Measurements from ENCODE around the gene ABCB10.
"Not testable (repeated sequence)": the region's sequence is repeated elsewhere in the genome, so short reads cannot be mapped to it uniquely, and the experiment has no call there.

The ABCB10 gene

DNA sequence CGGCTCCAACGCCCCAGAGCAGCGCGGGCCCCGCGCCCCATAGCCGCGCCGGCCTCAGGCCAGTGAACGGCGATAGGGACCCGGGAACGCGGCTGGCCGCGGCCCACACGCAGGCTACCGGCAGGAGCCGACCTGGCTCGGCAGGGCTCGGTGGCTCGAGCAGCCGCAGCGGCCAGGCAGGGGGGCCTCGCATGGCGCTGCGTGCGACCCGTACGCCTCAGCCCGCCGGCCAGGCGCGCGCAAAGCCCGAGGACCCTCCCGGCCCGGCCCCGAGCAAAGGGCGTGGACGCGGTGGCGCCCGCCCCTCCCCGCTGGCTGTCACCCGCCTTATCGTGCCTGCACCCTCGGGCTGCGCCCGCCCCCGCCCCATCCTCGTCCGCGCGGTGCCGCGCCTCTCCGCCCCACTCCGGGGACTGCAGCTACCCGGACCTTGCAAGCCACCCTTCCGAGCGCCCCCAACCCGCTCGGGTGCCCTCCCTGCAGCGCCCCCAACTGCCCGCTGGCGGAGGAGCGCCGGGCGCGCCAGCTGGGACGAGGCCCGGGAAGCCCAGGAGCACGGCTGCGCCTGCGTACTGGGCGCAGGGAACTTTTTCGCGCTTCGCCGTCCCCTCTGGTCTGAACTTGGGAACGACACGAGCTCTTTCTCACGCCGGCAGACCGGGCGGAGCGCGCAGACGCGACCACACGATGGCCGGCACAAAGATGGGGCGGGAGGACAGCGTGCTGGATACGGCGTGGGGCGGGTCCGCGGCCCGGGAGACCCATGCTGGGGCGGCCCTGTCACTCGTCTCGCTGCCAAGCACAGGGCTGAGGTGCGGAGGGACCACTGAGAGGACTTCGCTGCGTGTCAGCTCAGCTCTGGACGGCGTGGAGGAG lies at the start of gene ABCB10:
Gene ABCB10, minus strand, starts transcription at position 248 of the 876 bp plus-strand sequence. Its CDS starts 55 bp downstream, at position 193.
- DNase-seq: peak; percentile 87

GRCh38 chr1:229607370-229607769 lies 48.9 kb upstream of the ABCB10 start:
- DNase-seq: no peak

GRCh38 chr1:229603371-229604005 lies 45.0 kb upstream of the ABCB10 start:
- no peak for DNase-seq

DNA sequence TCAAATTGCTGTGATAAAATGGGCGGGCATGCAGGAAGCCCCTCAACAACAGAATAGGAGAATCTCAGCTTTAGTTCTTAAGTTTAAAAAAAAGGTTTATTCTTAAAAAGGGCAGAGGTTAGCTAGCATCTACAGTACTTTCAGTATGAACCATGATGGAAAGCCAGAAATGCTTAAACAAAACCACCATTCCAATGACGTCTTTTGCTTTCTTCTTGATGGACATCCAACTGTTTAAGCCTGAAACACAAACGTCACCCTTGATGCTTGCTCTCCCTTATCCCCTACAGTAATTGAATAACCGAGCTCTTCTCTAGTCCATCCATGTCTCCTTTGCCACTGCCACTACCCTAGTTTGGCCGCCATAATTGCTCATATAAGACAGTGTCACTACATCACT lies 41.7 kb upstream of the ABCB10 start:
- DNase-seq: no peak

DNA sequence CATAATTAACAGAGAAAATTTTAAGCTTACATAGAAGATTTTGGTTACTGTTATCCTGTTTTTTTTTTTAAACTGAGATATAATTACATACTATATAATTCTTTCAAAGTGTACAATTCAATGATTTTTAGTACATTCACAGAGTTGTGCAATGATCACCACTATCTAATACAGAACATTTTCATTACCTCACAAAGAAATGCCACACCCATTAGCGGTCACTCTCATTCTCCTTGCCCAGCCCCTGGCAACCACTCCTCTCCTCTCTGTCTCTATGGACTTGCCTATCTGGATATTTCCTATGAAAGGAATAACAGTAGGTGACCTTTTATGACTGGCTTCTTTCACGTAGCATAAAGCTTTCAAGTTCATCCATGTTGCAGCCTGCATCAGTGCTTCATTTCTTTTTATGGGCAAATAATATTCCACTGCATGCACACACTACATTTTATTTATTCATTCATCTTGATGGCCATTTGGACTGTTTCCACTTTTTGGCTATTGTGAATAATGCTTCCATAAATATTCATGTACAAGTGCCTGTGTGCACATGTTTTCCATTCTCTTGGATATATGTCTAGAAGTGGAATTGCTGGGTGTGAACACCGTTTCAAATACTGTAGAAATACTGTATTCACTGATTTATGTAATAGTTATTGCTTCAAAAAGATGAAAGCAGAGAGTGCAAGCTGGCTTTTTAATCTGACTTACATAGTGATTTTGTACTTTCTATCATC lies 40.9 kb upstream of the ABCB10 start:
- no peak for DNase-seq

GRCh38 chr1:229597877-229598276 lies 39.4 kb upstream of the ABCB10 start:
- DNase-seq: no peak

DNA sequence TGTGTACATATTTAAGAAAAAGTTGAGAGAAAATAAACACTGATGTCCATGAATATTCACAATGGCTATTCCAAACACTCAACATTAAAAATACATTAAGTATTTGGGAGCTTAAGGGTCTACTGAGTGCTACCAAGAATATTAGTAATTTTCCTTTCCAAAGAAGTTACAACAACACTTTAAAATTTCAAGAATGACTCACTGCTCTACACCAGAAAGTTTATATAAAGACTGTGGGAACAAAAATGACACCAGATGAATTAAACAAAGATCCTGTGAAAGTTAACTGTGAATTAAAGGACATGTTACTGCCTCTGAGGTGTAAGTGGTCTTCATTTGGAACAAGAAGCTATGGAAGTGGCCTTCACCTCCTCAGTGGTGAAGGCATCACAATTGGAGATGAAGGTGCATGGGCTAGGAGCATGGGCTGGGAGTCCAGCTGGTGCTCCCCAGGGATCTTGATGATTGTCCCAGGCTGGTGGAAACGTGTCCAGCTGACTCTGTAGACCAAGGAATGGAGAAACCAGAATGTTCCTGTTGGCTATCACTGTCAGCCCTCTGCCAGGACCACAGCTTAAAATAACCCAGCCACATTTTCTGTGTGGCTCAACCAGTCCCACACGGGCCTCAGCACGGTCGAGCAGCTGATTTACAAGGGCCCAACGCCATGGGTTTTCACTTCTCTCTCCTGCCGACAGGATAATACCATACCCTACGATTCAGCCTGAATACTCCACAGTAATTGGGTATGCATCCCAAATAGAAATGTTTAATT lies 38.6 kb upstream of the ABCB10 start:
- no peak for DNase-seq

DNA sequence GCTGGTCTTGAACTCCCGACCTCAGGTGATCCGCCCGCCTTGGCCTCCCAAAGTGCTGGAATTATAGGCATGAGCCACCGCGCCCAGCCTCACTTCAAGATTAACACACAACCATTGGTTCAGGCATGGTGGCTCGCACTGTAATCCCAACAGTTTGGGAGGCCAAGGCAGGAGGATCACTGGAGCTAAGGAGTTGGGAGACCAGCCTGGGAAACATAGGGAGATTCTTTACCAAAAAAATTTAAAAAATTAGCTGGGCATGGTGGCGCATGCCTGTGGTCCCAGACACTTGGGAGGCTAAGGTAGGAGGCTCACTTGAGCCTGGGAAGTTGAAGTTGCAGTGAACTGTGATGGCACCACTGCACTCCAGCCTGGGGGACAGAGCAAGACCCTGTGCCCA lies 37.4 kb upstream of the ABCB10 start:
- DNase-seq: not testable (repeated sequence)

DNA sequence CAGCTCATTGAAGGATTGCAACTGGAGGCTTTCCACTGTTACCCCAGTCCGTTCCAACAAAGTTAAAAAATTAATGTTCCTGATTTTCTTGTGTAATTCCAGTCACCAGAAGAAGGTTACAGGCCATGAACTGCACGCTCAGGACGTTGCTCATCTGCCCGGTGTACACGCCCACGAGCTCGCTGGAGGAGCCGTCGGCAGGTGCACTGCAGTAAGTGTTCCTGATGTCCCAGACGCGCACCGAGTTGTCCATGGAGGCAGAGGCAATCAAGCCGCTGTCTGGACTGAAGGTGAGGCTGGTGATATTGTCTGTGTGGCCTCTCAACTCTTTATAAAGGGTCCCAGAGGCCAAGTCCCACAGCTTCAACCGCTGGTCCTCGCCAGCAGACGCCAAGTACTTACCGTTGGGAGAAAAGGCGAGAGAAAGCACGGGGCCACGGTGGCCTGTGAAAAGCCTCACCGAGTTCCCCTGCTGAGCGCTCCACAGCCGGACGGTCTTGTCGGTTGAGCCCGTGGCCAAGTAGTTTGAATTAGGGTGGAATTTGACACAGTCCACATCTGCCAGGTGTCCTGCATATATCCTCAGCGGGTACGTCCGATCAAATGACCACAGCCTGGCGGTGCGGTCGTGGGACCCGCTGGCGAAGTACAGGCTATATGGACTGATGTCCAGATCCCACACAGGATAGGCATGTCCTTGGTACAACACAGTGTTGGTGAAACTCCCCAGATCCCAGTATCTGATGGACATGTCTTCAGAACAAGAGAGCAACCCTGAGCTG lies 35.9 kb upstream of the ABCB10 start:
- DNase-seq: no peak

GRCh38 chr1:229593800-229594199 lies 35.3 kb upstream of the ABCB10 start:
- no peak for DNase-seq

- DNase-seq: no peak
These were observed 31.6 kb upstream of the ABCB10 start for GRCh38 chr1:229590119-229590518.

GRCh38 chr1:229585338-229585737 lies 26.8 kb upstream of the ABCB10 start:
- no peak for DNase-seq

DNA sequence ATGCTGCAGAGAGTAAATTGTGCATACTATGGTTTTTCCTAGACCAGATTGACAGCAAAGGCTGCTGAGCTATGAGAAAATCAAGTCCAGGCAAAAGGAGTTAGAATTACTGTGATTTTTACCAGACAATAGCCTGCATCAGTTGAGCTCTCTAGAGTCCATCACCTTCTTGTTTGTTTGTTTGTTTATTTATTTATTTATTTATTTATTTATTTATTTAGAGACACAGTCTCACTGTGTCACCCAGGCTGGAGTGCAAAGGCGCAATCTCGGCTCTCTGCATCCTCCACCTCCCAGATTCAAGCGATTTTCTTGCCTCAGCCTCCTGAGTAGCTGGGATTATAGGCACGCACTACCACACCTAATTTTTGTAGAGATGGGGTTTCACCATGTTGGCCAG lies 24.2 kb upstream of the ABCB10 start:
- DNase-seq: no peak

GRCh38 chr1:229582011-229582694 lies 23.6 kb upstream of the ABCB10 start:
- no peak for DNase-seq

DNA sequence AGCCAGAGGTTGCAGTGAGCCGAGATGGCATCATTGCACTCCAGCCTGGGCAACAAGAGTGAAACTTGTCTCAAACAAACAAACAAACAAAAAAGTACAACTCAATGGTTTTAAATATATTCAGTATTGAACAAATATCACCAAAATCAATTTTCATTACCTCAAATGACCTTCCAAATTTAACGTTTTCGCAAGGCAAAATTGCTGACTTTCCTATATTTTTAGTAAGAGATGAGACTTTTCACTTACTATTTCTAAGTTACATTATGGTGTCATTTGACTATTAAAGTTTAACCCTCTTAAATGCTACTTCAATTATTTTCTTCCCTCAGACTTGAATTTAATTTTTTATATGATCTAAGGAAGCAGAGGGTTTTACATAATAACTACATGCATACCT lies 23.0 kb upstream of the ABCB10 start:
- DNase-seq: no peak

GRCh38 chr1:229579059-229579673 lies 20.7 kb upstream of the ABCB10 start:
- DNase-seq: no peak

- DNase-seq: no peak
These were observed 19.9 kb upstream of the ABCB10 start for GRCh38 chr1:229578168-229579058.

DNA sequence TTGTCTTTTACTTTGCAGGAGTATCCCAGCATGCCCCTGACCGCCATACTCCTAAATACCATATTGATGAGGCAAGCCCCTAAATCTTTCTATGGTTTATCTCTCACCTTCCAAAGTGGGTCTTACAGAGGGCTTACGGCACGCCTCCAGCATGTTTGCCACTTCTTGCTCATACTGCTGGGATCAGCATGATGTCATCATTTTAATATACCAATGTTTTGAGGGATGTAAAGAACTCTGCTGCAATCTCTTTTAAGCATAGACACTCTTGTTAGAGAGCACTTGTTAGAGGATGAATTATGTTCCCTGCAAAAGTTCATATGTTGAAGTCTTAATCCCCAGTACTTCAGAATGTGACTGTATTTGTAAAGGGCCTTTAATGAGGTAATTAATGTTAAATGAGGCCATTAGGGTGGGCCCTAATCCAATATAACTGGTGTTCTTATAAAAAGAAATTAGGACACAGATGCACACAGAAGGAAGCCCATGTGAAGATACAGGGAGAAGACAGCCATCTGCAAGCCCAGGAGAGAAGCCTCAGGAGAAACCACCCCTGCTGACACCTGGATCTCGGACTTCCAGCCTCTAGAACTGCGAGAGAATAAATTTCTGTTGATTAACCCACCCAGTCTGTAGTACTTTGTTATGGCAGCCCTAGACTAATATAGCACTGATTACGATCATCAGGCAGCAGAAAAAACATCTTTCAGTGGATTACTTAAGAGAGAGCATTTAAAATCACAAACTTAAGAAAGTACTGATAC lies 16.4 kb upstream of the ABCB10 start:
- DNase-seq: no peak

- no peak for DNase-seq
These were observed 13.8 kb upstream of the ABCB10 start for GRCh38 chr1:229572286-229572685.

All from activated naive CD4-positive, alpha-beta T cell treated with anti-CD3 and anti-CD28 coated beads, Interleukin-2, amount 50 U/mL, for 16 hours (primary cell).